ENCODE results near the gene SLC41A3. TPM values are rescaled to one million over a fixed set of nuclear protein-coding genes. Genes with fewer than 3 reads are reported as not detected.
"Not testable (repeated sequence)": the region's sequence is repeated elsewhere in the genome, so short reads cannot be mapped to it uniquely, and the experiment has no call there.

The SLC41A3 gene
- total RNA-seq, 1 experiment from 2014 or later, result 35.5 TPM

- not testable (repeated sequence) for H3K4me1 Mint-ChIP-seq; H4K5ac ChIP-seq (ENCODE audit: insufficient read length, low read depth, low read length); H3K27ac Mint-ChIP-seq; DNase-seq; H3K18ac ChIP-seq (ENCODE audit: insufficient read length, low read depth, low read length); H3K9me3 ChIP-seq (ENCODE audit: control insufficient read depth, low read depth, low read length); H3K23me2 ChIP-seq (ENCODE audit: insufficient read length, low read depth, low read length, poor library complexity, severe bottlenecking); H2AFZ ChIP-seq (ENCODE audit: low read length); H4K8ac ChIP-seq (replicated peaks; ENCODE audit: insufficient read length, low read depth, low read length); H2BK5ac ChIP-seq (ENCODE audit: insufficient read length, low read length); H3K79me1 ChIP-seq (ENCODE audit: insufficient read depth, low read depth, low read length, poor library complexity, severe bottlenecking); H3K56ac ChIP-seq (ENCODE audit: insufficient read length, low read depth, low read length); H3K27me3 ChIP-seq (ENCODE audit: insufficient read depth, low read length); H2BK15ac ChIP-seq (ENCODE audit: low read depth, low read length); H3K4me3 Mint-ChIP-seq; H3K27ac ChIP-seq (ENCODE audit: insufficient read length, low read depth, low read length); H4K91ac ChIP-seq (ENCODE audit: insufficient read length, low read depth, low read length); H2BK120ac ChIP-seq (ENCODE audit: low read depth, low read length, poor library complexity, severe bottlenecking); H2BK12ac ChIP-seq (ENCODE audit: insufficient read length, low read depth, low read length); H3K27me3 Mint-ChIP-seq (ENCODE audit: low read depth); H3K79me2 ChIP-seq (ENCODE audit: insufficient read depth, low read length); H2AK5ac ChIP-seq (ENCODE audit: insufficient read length, low read length); H3K4me2 ChIP-seq (ENCODE audit: insufficient read depth, insufficient read length, low read length); H4K20me1 ChIP-seq (ENCODE audit: control insufficient read depth, insufficient read depth, insufficient read length); H3K14ac ChIP-seq (ENCODE audit: insufficient read depth, low read length); H3K23ac ChIP-seq (ENCODE audit: insufficient read length, low read depth, low read length); H3K36me3 Mint-ChIP-seq (ENCODE audit: insufficient read depth in 1 of 3, low read depth in 3 of 3); H2BK20ac ChIP-seq (ENCODE audit: low read depth, low read length, poor library complexity, severe bottlenecking); H3T11ph ChIP-seq (ENCODE audit: low read length); H3K4me1 ChIP-seq (ENCODE audit: insufficient read depth, low read length); H3K4ac ChIP-seq (ENCODE audit: low read depth, low read length); H3K9ac ChIP-seq (ENCODE audit: extremely low read depth, insufficient read length, low read length); H3K9me3 Mint-ChIP-seq
- WGBS (ENCODE audit: extremely low coverage, insufficient read length, low lambda C conversion rate), result no CpG with 5 or more reads among the region's 7 CpGs
Measured at GRCh38 chr3:125977104-125977503, 106.8 kb downstream of the SLC41A3 start.

GRCh38 chr3:125976003-125976390 lies 107.9 kb downstream of the SLC41A3 start:
- H2BK5ac ChIP-seq (ENCODE audit: insufficient read length, low read length); H3K27me3 ChIP-seq (ENCODE audit: insufficient read depth, low read length); H3K56ac ChIP-seq (ENCODE audit: insufficient read length, low read depth, low read length); H2AK5ac ChIP-seq (ENCODE audit: insufficient read length, low read length); H2BK20ac ChIP-seq (ENCODE audit: low read depth, low read length, poor library complexity, severe bottlenecking); H3K18ac ChIP-seq (ENCODE audit: insufficient read length, low read depth, low read length); H3T11ph ChIP-seq (ENCODE audit: low read length); H3K4me1 ChIP-seq (ENCODE audit: insufficient read depth, low read length); H4K8ac ChIP-seq (replicated peaks; ENCODE audit: insufficient read length, low read depth, low read length); H3K27ac Mint-ChIP-seq; H3K23me2 ChIP-seq (ENCODE audit: insufficient read length, low read depth, low read length, poor library complexity, severe bottlenecking); H4K5ac ChIP-seq (ENCODE audit: insufficient read length, low read depth, low read length); H2BK12ac ChIP-seq (ENCODE audit: insufficient read length, low read depth, low read length); H3K23ac ChIP-seq (ENCODE audit: insufficient read length, low read depth, low read length); H3K79me2 ChIP-seq (ENCODE audit: insufficient read depth, low read length); H3K9ac ChIP-seq (ENCODE audit: extremely low read depth, insufficient read length, low read length); H3K9me3 ChIP-seq (ENCODE audit: control insufficient read depth, low read depth, low read length); H3K14ac ChIP-seq (ENCODE audit: insufficient read depth, low read length); H2BK15ac ChIP-seq (ENCODE audit: low read depth, low read length); H3K9me3 Mint-ChIP-seq; H4K91ac ChIP-seq (ENCODE audit: insufficient read length, low read depth, low read length); H3K4me1 Mint-ChIP-seq; H2AFZ ChIP-seq (ENCODE audit: low read length); H3K4ac ChIP-seq (ENCODE audit: low read depth, low read length); H3K36me3 Mint-ChIP-seq (ENCODE audit: insufficient read depth in 1 of 3, low read depth in 3 of 3); H3K79me1 ChIP-seq (ENCODE audit: insufficient read depth, low read depth, low read length, poor library complexity, severe bottlenecking); H4K20me1 ChIP-seq (ENCODE audit: control insufficient read depth, insufficient read depth, insufficient read length); H3K27ac ChIP-seq (ENCODE audit: insufficient read length, low read depth, low read length); H3K4me2 ChIP-seq (ENCODE audit: insufficient read depth, insufficient read length, low read length); DNase-seq; H2BK120ac ChIP-seq (ENCODE audit: low read depth, low read length, poor library complexity, severe bottlenecking); H3K4me3 Mint-ChIP-seq: not testable (repeated sequence)
- no CpG with 5 or more reads among the region's 3 CpGs for WGBS (ENCODE audit: extremely low coverage, insufficient read length, low lambda C conversion rate)
- H3K27me3 Mint-ChIP-seq (ENCODE audit: low read depth), result peaks cover 14% of the 10 kb centered on the region
